ENCODE data around the gene OR6C75.
"Not testable (repeated sequence)": the region's sequence is repeated elsewhere in the genome, so short reads cannot be mapped to it uniquely, and the experiment has no call there.

DNA sequence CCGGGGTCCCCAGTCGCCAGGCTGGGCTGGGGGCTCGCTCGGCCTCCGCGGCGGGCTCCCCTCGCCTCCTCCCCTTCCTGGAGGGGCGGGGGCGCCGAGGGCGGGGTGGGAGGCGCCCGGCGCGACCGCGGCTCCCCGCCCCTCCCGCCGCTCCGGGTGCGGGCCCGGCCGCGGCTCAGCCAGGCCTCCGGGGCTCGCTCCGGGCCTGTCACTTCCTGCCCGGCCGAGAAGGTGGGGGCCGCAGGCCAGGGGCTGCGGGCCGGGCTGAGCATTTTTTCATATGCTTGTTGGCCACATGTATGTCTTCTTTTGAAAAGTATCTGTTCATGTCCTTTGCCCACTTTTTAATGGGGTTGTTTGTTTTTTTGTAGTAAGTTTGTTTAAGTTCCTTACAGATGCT, 52.1 kb downstream of the OR6C75 start:
- not testable (repeated sequence) for TF ChIP-seq TCF7L2 (IDR thresholded peaks at IDR 0.05; ENCODE audit: borderline replicate concordance, extremely low read depth, insufficient read depth, insufficient read length); RAD21 (IDR thresholded peaks at IDR 0.05; ENCODE audit: low read depth); CTCF (IDR thresholded peaks at IDR 0.05 in 2 of 3, conservative IDR thresholded peaks at IDR 0.05 in 1 of 3; ENCODE audit: borderline replicate concordance in 1 of 3, insufficient read depth in 1 of 3, low read depth in 2 of 3, low read length in 2 of 3); POLR2AphosphoS5 (IDR thresholded peaks at IDR 0.05; ENCODE audit: low read depth, low read length); POLR2A (IDR thresholded peaks at IDR 0.05; ENCODE audit: borderline replicate concordance, extremely low read depth, insufficient read depth, insufficient read length); CEBPB (IDR thresholded peaks at IDR 0.05; ENCODE audit: low read depth); JUND (IDR thresholded peaks at IDR 0.05); ZFX (IDR thresholded peaks at IDR 0.05); FOSL1 (IDR thresholded peaks at IDR 0.05; ENCODE audit: low read depth); REST (IDR thresholded peaks at IDR 0.05; ENCODE audit: low read depth); ELF1 (IDR thresholded peaks at IDR 0.05; ENCODE audit: borderline replicate concordance, low read depth); ZNF274 (IDR thresholded peaks at IDR 0.05; ENCODE audit: low read depth, low read length)

Measured in HCT116 (cell line).